GM23338 (cell line): ENCODE data around the gene RTL1. TPM values are rescaled to one million over a fixed set of nuclear protein-coding genes. Genes with fewer than 3 reads are reported as not detected.

Source experiments
- ATAC-seq: fragments of 200-7000 bp; cut with Tn5 transposase; 3 replicates; pipeline ENCODE4 v1.9.1; 2020
- DNase-seq: peaks from one replicate; pipeline ENCODE4 v3.0.0-alpha.2; 2015; ENCODE audit warnings: low spot score
- H2AFZ ChIP-seq: fragments of 200-600 bp; sonication (generic); 2 replicates; pipeline ENCODE4 v1.8.0; 2016; ENCODE audit warnings: antibody characterized with exemption, mild to moderate bottlenecking, moderate library complexity
- H3F3A ChIP-seq: fragments of 200-600 bp; sonication (generic); replicated peaks from 2 replicates; pipeline ENCODE4 v1.8.0; 2017; ENCODE audit warnings: antibody characterized with exemption, mixed run types, low read depth
- H3K27ac ChIP-seq: fragments of 200-600 bp; sonication (generic); 2 replicates; pipeline ENCODE4 v1.6.1; 2016; ENCODE audit warnings: low read depth
- H3K27me3 ChIP-seq: fragments of 200-600 bp; sonication (generic); 2 replicates; pipeline ENCODE4 v1.8.0; 2016; ENCODE audit warnings: mild to moderate bottlenecking, mixed run types, moderate library complexity; ENCODE audit not compliant: insufficient read depth
- H3K36me3 ChIP-seq: fragments of 200-600 bp; sonication (generic); 2 replicates; pipeline ENCODE4 v1.8.0; 2016; ENCODE audit warnings: mild to moderate bottlenecking; ENCODE audit not compliant: insufficient read depth
- H3K4me1 ChIP-seq: fragments of 200-600 bp; sonication (generic); 2 replicates; pipeline ENCODE4 v1.8.0; 2016; ENCODE audit warnings: mild to moderate bottlenecking, moderate library complexity; ENCODE audit not compliant: insufficient read depth
- H3K4me2 ChIP-seq: fragments of 200-600 bp; sonication (generic); 2 replicates; pipeline ENCODE4 v1.7.1; 2017; ENCODE audit warnings: mixed run types
- H3K4me3 ChIP-seq: fragments of 200-600 bp; sonication (generic); 2 replicates; pipeline ENCODE4 v1.6.1; 2016; ENCODE audit warnings: mixed run types
- H3K79me2 ChIP-seq: fragments of 200-600 bp; sonication (generic); replicated peaks from 2 replicates; pipeline ENCODE4 v1.8.0; 2017; ENCODE audit warnings: mild to moderate bottlenecking; ENCODE audit not compliant: insufficient read depth
- H3K9me2 ChIP-seq: fragments of 200-600 bp; sonication (generic); 2 replicates; pipeline ENCODE4 v1.8.0; 2017; ENCODE audit not compliant: insufficient read depth
- H4K20me1 ChIP-seq: fragments of 200-600 bp; sonication (generic); replicated peaks from 2 replicates; pipeline ENCODE4 v1.8.0; 2017; ENCODE audit warnings: mild to moderate bottlenecking; ENCODE audit not compliant: insufficient read depth
- H3K27ac Mint-ChIP-seq: 2 replicates; pipeline ENCODE4 v1.8.0; 2020; ENCODE audit warnings: inconsistent platforms, mild to moderate bottlenecking, moderate library complexity, mixed read lengths
- H3K27me3 Mint-ChIP-seq: 3 replicates; pipeline ENCODE4 v1.8.0; 2022; ENCODE audit warnings: low read depth, mild to moderate bottlenecking, moderate library complexity, mixed read lengths, inconsistent platforms; ENCODE audit not compliant: insufficient read depth, poor library complexity
- H3K36me3 Mint-ChIP-seq: 3 replicates; pipeline ENCODE4 v1.8.0; 2021; ENCODE audit warnings: low read depth, mild to moderate bottlenecking, inconsistent platforms, moderate library complexity, mixed read lengths
- H3K4me1 Mint-ChIP-seq: 3 replicates; pipeline ENCODE4 v1.8.0; 2020; ENCODE audit warnings: mild to moderate bottlenecking, inconsistent platforms, mixed read lengths
- H3K4me3 Mint-ChIP-seq: 3 replicates; pipeline ENCODE4 v1.8.0; 2021; ENCODE audit warnings: moderate library complexity, mild to moderate bottlenecking, inconsistent platforms, mixed read lengths
- H3K9me3 Mint-ChIP-seq: 3 replicates; pipeline ENCODE4 v1.8.0; 2020; ENCODE audit warnings: moderate library complexity, mild to moderate bottlenecking, inconsistent platforms, mixed read lengths
- CREB1 ChIP-seq: fragments of 250-450 bp; sonication (Bioruptor Pico); IDR thresholded peaks from 2 replicates; pipeline ENCODE4 v1.5.0; 2020; ENCODE audit warnings: low read depth, mild to moderate bottlenecking, moderate library complexity
- CTCF ChIP-seq, 2 experiments: fragments of 200-600 bp in 1 of 2; sonication (generic) in 1 of 2; conservative IDR thresholded peaks; 2 replicates each; pipeline versions ENCODE4 v1.5.1 to v1.6.1; 2016 to 2017; ENCODE audit warnings: antibody characterized with exemption in 2 of 2, low read depth in 2 of 2, mild to moderate bottlenecking in 2 of 2, moderate library complexity in 1 of 2
- ETS1 ChIP-seq: IDR thresholded peaks from 2 replicates; pipeline ENCODE4 v1.6.1; 2016; ENCODE audit warnings: antibody characterized with exemption
- EZH2 ChIP-seq: fragments of 200-600 bp; sonication (generic); IDR thresholded peaks from one replicate; pipeline ENCODE4 v1.8.0; 2017; ENCODE audit warnings: antibody characterized with exemption, mild to moderate bottlenecking, low read depth; ENCODE audit not compliant: unreplicated experiment
- EZH2phosphoT487 ChIP-seq: fragments of 200-600 bp; sonication (generic); IDR thresholded peaks from one replicate; pipeline ENCODE4 v1.8.1; 2018; ENCODE audit warnings: antibody characterized with exemption; ENCODE audit not compliant: unreplicated experiment
- JUNB ChIP-seq: IDR thresholded peaks from one replicate; pipeline ENCODE4 v1.6.1; 2016; ENCODE audit warnings: antibody characterized with exemption; ENCODE audit not compliant: unreplicated experiment
- NANOG ChIP-seq: IDR thresholded peaks from 2 replicates; pipeline ENCODE4 v1.6.1; 2016; ENCODE audit warnings: antibody characterized with exemption, borderline replicate concordance
- POLR2AphosphoS5 ChIP-seq: IDR thresholded peaks from 2 replicates; pipeline ENCODE4 v1.6.1; 2016; ENCODE audit warnings: antibody characterized with exemption, low read depth
- REST ChIP-seq: IDR thresholded peaks from one replicate; pipeline ENCODE4 v1.6.1; 2018; ENCODE audit warnings: antibody characterized with exemption; ENCODE audit not compliant: unreplicated experiment
- STAT1 ChIP-seq: IDR thresholded peaks from one replicate; pipeline ENCODE4 v1.6.1; 2016; ENCODE audit warnings: antibody characterized with exemption; ENCODE audit not compliant: unreplicated experiment
- ZNF114 ChIP-seq: fragments of 250-450 bp; sonication (Bioruptor Pico); IDR thresholded peaks from 2 replicates; pipeline ENCODE4 v1.5.0; 2020; ENCODE audit warnings: mild to moderate bottlenecking, moderate library complexity
- ZNF331 ChIP-seq: fragments of 250-450 bp; sonication (Bioruptor Pico); IDR thresholded peaks from 2 replicates; pipeline ENCODE4 v1.5.0; 2020; ENCODE audit warnings: low read depth, mild to moderate bottlenecking, moderate library complexity
- ZNF462 ChIP-seq: fragments of 250-450 bp; sonication (Bioruptor Pico); IDR thresholded peaks from 2 replicates; pipeline ENCODE4 v1.5.0; 2020; ENCODE audit warnings: mild to moderate bottlenecking, moderate library complexity
- polyA plus RNA-seq: library from polyadenylated mRNA; unstranded; fragments of >200 nt; fragmentation: Nextera tagmentation; extraction: Ambion mirVana; gene quantifications from 2 replicates; pipeline ENCODE4 v1.2.1, GENCODE V29; 2016
- total RNA-seq: library from RNA; depleted of rRNA; stranded (reverse); fragments of >200 nt; shearing (Covaris generic); gene quantifications from 2 replicates; pipeline ENCODE4 v1.2.3, GENCODE V29; 2014

The RTL1 gene
- total and polyA plus RNA-seq, 2 experiments from 2014 or later = not detected

- Mint-ChIP-seq H3K9me3 (no peaks in the 10 kb centered on the region), H3K4me3 (no peak overlapping the region), H3K27me3 (peaks cover 16% of the 10 kb centered on the region), H3K27ac (no peak overlapping the region), H3K4me1 (peaks cover 28% of the 10 kb centered on the region), H3K36me3 (no peaks in the 10 kb centered on the region)
- TF ChIP-seq ZNF331 (no peak), ZNF114 (CRISPR knock-in tag) (no peak), CREB1 (CRISPR knock-in tag) (no peak), STAT1 (no peak), ETS1 (no peak), REST (no peak), CTCF (conservative IDR thresholded peaks at IDR 0.05; ENCODE audit: low read depth in 2 of 2) (no peak), JUNB (no peak), NANOG (no peak), EZH2 (no peak), EZH2phosphoT487 (no peak), ZNF462 (CRISPR knock-in tag) (no peak), POLR2AphosphoS5 (no peak)
- Histone ChIP-seq H3K4me1 (peaks cover 13% of the 10 kb centered on the region), H2AFZ (no peak overlapping the region), H3K4me3 (no peak overlapping the region), H3K4me2 (no peak overlapping the region), H3K27me3 (no peaks in the 10 kb centered on the region), H3F3A (no peaks in the 10 kb centered on the region), H4K20me1 (no peaks in the 10 kb centered on the region), H3K9me2 (no peaks in the 10 kb centered on the region), H3K36me3 (no peaks in the 10 kb centered on the region), H3K79me2 (no peaks in the 10 kb centered on the region), H3K27ac (no peak overlapping the region)
- DNase-seq (no peak), ATAC-seq (no peak)
These were observed 59.1 kb downstream of the RTL1 start for GRCh38 chr14:100844421-100844820.
